GM19455 (cell line): ENCODE results near the gene MIXL1.
"Not testable (repeated sequence)": the region's sequence is repeated elsewhere in the genome, so short reads cannot be mapped to it uniquely, and the experiment has no call there.

Experiments used
- ATAC-seq: cut with Tn5 transposase; IDR thresholded peaks from one replicate; pipeline ENCODE4 v1.9.1; 2021; ENCODE audit not compliant: unreplicated experiment

MIXL1 gene

DNA sequence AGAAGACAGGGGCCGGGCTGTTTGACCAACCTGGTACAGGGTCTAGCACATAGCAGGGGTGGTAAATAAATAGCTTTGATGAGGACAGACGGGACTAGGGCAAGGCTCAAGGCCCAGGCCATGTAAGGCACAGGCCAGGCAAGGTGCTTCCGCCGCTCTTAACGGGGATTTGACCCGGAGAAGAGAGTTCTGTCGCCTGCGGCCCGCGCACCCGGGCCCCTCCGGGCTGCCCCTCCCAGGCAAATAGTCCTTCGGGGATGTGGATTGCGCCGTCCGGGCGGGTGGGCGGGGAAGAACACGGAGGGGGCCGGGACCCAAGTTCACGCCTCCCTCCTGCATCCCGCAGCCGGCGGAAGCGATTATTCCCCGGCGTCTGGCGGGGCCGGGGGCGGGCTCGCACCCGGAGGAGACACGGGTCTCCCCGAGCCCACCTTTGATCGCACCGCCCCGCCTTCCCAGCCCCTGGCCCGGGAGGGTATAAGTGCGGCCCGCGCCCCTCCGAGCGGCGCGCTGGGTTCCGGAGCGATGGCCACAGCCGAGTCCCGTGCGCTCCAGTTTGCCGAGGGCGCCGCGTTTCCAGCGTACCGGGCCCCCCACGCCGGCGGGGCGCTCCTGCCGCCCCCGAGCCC lies at the start of gene MIXL1:
TSS of gene MIXL1 (plus strand) at position 508 of the 629 bp plus-strand sequence. CDS start at position 526, 18 bp downstream.
- ATAC-seq = peak; percentile 44

DNA sequence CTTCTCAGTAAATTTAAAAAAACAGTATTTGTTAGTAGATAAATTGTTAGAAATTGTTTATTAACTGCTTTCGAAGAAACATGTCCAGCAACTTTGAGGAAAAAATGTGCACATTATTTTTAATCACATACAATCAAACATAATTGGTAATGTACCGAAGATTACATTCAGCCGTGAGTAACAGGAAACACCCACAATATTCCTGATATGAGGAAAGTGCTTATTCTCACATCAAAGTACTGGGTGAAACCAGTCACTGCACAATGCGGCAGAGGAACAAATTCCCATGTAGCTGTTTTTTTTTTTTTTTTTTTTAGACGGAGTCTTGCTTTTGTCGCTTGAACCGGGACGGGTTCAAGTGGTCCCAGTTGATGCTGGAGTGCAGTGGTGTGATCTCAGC lies 46.6 kb upstream of the MIXL1 start:
- no peak for ATAC-seq

DNA sequence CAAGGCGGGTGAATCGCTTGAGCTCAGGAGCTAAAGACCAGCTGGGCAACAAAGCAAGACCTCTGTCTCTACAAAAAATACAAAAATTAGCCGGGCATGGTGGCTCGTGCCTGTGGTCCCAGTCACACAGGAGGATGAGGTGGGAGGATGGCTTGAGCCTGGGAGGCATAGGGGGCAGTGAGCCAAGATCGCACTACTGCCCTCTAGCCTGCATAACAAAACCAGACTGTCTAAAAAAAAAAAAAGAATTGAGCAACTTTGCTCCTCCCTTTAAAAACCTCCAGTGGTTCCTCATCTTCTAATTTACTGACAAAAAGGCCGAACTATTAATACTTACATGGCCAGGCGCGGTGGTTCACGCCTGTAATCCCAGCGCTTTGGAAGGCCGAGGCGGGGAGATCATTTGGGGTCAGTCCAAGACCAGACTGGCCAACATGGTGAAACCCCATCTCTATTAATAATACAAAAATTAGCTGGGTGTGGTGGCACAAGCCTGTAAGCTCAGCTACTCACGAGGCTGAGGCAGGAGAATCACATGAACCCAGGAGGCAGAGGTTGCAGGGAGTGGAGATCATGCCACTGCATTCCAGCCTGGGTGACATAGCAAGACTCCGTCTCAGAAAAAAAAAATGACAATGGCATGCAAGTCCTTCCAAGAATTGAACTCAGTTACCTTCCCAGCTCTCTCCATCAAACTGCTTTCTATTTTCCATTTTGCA lies 41.3 kb upstream of the MIXL1 start:
- ATAC-seq = no peak

DNA sequence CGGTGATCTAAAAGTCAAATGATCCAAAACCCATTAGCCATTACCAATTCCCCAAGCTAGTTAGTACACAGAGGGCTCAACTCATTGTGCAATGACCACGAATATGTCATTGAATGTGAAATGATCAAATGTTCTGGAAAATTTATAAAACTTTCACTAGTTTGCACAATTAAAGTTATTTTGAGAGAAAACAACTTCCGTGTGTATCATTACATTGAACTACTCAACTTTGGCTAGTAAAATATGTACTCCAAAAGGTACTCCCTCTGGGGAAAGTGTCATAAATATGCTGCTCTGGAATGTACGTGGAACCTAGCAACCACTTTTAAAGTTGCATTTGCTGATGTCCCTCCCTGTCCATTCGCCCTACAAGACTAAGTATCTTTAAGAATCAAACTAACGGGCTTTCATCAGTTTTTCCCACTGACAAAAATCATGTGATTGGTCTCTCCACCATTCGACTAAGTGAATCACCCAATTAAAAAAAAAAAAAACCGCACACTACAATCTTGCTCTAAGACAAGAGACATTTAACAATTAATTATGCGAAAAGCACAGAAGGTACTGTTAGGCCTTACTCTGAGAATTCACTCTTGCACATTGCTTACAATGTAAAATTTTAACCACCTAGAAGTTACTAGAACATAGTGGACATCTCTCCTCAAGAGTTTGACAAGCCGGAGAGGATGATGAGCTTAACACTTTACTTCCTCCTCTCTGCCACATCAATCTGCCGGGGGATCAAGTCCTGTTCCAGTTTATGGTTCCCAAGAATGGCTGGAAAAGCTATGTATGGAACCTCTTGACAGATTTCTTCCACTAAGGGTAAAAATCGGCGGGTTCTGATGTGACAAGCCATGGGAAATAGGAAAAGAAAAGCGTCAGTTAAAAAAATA lies 38.1 kb upstream of the MIXL1 start:
- no peak for ATAC-seq

DNA sequence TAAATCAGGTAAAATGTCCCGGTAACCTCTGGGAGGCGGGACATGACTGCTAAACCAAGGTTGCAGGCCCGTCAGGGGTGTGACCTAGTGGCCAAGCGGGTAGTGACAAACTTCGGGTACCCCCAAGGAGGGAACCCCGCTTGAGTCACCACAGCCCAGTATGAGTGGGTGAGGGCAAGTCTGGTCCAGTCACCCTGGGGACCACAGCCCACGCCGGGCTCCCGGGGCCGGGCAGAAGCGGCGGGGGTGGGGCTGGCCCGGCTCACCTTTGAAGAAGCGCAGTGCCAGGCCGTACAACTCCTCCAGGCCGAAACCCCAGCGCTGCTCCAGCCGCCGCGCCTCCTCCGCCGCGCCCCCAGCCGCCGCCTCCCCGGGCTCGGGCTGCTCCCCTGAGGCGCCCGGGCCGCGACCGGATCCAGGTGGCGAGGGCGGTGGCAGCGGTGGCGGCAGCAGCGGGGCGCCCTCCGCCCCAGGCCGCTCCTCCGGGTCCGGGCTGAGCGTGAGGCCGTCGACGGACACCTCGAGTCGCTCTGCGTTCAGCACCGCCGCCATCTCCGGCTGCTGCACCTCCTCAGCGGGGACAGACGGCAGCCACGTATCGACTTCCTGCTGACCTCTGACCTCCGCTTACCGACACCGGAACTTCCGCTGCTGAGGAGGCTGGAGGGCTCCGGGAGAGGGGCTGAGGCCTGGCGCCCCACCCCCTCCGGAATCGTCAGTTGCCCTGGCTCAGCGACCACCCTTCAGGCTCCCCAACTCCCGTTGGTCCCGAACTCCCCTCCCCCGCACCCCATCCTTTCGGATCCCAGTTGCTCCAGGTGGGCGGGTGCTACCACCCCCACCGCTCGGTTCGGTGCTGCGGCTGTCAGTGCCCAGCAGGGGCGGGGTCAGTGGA lies 37.1 kb upstream of the MIXL1 start, which contains the start of gene ACBD3:
TSS of gene ACBD3 (minus strand) at position 618 of the 895 bp plus-strand sequence. CDS start at position 552, 66 bp downstream.
- peak; percentile 96 for ATAC-seq

DNA sequence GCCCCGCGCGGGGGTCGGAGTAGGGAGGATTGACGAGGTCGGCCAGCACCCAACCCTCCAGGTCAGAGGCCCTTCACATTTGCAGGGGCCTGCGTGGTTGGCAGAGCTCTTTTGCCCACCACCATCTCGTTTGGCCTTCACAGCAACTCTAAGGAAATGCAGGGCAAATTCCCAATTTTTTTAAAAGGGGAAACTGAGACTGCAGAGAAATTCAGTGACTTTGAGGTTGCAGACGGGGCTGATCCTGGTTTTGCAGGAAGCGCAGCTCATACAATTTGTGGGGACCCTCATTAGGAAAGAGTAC lies 36.5 kb upstream of the MIXL1 start:
- no peak for ATAC-seq

DNA sequence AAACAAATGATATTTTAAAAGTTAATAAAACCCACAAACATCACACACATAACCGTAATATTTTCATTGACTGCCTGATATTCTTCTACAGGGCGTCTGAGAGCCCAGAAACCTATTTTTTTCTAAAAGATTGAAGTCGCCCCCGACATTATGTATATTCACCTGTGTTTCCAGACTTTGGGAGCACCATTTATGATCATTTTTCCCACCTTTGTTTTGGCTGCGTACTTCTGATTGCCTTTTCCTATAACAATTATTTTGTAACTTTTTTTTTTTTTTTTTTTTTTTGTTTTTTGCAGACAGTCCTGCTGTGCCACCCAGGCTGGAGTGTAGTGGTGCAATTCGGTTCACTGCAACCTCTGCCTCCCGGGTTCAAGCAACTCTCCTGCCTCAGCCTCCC lies 36.1 kb upstream of the MIXL1 start:
- ATAC-seq = no peak

DNA sequence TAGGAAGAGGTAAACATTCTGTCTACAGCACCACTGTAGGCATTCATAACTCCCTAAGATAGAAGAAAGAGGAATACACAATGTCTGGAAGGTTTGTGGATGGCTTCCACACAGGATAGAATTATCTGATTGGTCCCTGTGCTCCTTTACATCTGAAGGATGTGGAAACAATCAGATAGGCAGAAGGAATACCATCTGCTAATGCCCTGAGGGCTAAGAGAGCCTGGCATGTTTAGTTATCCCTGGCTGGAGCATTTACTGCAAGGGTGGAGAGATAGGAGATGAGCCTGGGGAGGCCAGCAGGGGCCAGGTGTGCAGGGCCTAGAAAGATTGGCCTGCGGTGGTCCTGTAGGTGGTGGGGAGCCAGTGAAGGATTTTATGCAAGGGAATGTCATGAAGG lies 28.3 kb upstream of the MIXL1 start:
- no peak for ATAC-seq

DNA sequence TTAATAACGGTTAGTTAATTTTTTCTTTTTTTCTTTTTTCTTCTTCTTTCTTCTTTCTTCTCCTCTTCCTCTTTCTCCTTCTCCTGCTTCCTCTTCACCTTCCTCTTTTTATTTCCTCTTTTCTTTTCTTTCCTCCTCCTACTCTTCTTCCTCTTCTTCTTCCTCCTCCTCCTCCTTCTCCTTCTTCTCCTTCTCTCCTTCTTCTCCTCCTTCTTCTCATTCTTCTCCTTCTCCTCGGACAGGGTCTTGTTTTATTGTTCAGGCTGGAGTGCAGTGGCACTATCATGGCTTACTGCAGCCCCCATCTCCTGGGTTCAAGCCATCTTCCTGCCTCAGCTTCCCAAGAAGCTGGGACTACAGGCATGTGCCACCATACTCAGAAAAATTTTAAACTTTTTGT lies 23.5 kb upstream of the MIXL1 start:
- no peak for ATAC-seq

DNA sequence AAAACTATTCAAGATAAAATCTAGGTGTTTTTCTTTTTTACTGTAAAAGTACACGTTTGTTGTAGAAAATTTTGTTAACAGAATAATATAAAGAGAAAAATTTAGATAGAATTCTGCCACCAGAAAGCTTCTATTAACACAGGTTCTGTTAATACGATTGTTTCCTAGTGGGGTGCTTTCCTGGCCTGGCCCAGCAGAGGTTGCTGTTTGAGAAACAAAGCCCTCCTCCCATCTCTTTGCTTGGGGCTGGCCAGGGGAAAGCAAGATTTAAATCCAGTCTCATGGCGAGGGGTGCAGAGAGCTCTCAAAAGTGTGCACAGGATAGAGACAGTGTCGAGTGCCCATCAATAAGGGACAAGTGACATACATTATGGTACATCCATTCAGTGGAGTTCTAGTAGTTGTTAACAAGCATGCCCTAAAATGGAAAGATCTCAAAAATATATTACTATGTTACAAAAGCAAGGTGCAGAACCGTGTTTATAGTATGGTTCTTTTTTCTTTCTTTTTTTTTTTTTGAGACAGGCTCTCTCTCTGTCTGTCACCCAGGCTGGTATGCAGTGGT lies 22.4 kb upstream of the MIXL1 start:
- no peak for ATAC-seq

DNA sequence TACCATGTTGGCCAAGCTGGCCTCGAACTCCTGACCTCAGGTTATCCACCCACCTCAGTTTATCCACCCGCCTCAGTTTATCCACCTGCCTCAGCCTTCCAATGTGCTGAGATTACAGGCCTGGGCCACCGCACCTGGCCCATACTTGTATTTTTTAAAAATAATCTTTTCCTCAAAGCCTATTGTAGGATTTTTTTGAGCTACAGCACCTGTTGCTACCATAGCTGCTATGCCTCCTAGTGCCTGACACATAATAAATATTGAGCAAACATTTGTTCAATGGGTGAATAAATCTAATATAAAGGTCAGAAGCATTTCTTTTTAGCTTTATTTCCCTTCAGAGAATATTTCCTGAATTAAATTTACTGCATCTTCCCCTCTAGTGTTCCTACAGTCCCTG lies 21.2 kb upstream of the MIXL1 start:
- no peak for ATAC-seq

DNA sequence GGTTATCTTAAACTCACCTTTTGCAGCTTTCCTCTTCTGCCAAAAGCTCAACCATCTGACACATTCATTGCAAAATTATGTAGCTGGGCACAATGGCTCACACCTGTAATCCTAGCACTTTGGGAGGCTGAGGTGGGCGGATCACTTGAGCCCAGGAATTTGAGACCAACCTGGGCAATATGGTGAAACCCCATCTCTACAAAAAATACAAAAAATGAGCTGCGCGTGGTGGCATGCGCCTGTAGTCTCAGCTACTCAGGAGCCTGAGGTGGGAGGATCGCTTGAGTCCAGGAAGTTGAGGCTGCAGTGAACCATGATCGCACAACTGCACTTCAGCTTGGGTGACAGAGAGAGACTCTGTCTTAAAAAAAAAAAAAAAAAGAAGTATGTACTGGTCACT lies 20.8 kb upstream of the MIXL1 start:
- ATAC-seq = not testable (repeated sequence)

DNA sequence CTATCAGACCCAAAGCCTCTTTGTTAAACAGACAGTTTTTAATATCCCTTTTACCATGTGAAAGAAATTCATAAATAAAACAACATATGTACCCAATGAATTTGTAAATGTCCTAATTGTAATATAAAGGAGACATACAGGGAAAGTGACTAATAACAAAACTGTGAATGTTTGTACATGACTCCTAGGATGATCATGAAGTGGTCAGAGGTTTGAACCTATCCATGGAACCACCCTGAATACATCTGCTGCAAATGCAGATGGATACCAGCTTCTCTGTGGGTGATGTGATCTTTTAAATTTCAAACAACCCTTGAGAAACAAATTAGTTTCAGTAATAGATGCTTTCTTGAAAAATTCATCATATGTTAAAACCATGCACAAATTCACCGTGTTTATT lies 20.2 kb upstream of the MIXL1 start:
- no peak for ATAC-seq

DNA sequence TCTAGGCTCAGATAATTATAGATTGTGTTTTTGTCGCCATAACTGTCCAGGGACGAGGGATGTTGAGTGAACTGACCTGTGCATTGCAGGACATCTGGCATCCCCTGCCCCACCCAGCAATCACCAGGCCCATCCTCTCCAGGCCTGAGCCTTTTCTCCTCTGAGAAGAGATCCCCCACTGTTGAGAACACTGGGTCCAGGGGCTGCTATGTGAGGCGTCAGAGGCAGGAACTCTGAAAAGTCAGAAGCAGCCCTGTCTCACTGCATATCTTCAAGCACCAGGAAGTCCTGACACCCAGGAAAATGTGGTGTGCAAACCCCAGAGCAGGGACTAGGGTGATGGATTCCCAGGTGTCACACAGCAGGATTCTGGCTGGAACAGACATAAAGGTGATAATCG lies 19.8 kb upstream of the MIXL1 start:
- ATAC-seq = no peak

DNA sequence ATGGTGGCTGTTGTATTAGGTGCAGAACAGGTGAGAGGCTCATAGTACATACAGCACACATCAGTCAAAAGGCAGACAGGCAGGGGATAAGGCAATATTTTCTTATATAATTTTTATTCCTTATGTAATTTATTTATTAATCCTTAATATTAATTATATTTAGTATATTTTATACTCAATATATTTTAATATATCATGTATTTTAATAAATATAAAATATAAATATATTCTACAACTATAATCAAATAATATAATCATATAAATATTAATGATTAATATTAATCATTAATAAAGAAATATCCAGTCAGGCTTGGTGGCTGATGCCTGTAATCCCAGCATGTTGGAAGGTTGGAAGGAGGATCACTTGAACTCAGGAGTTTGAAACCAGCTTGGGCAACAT lies 19.3 kb upstream of the MIXL1 start:
- ATAC-seq = no peak

DNA sequence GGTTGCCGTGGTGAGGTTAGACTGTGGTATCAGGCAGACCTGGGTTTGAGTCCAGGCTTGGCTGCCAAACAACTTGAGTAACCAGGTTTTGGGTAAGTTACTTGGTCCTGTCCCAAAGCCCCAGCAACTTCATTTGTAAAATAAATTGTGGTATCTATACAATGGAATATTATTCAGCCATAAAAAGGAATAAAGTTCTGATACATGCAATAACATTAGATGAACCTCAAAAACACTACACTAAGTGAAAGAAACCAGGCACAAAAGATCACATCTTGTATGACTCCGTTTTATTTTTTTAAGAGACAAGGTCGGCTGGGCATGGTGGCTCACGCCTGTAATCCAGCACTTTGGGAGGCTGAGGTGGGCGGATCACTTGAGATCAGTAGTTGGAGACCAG lies 16.4 kb upstream of the MIXL1 start:
- ATAC-seq = no peak

DNA sequence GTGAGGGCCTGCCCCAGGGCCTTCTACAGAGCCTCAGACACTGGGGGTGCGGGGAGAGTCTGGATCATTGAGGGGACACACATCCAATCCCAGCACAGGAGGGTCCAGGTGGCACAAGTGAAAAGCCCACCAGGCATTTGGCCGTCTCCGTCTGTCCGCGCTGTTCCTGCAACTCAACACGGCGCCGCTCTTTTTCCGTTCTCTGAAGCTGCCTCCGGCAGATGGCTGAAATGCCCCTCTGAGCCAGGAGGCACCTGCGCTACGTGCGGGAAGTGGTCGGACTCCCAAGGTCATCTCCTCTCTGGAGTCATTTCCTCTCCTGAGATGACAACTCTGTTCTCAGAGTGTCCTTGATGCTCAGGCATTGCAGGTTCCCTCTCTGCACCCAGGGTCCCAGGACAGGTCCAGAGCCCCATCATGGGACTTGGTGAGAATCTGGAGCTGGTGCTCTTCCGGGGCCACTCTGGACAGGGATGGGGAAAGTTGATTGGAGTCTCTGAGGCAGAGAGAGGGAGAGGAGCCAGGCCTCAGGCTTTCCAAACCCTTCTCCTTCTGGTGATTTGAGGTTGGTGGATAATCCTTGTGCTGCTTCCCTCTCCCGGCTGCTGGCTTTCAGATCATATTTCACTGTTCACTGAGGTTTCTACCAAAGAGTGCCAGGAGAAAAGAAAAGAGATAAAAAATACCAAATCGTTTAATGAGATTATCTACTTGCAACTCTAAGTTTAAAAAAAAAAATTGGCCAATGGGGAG lies 14.0 kb upstream of the MIXL1 start:
- no peak for ATAC-seq

DNA sequence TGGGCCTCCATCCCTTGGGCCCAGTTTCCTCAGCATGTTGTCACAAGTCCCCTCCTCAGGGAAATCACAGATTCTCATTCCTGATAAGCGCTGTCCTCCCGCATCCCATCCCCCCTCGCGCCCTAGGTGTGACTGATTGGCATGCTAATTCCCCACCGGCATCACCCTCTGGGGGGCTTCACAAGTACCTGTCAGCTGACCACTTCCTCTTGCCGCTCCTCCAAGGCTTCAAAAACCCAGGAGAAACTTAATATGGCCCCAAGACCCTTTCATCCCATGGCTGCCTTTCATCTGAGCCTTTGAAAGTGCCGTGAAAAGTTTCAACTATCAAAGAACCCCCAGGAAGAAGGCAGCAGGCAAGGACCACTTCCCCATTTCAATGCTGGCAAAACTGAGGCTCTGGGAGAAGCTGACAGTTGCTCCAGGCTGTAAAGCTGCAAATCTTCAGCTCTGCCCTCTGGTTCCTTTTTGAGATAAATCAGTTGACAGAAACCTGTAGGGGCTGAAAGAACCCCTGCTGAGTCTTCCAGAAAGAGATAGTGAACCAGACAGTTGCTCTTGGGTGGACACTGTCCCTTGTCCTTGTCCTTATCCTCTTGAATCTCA lies 12.8 kb upstream of the MIXL1 start:
- ATAC-seq = no peak

DNA sequence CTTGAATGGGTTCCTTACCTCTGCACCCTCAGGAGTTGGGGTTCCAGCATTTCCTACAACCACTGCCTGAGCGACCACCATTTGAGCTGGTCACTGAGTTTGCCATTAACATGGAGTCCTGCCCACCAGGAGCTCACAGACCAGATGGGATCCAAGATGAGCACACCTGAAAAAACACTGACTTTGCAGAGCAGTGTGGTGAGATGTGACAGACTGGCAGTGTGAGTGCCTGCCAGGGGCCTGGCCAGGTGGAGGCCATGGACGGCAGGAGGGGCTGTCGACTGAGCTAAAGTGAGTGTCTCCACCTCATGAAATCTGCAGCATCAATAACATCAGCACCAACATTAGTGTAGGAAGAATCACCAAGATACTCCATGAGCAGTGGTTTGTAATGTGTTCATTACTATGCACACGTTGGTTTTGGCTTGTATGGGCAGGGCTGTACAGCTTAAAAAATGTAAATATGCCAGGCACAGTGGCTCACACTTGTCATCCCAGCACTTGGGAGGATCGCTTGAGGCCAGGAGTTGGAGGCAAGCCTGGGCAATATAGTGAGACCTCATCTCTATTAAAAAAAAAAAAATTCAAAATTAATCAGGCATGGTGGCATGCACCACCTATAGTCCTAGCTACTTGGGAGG lies 12.2 kb upstream of the MIXL1 start:
- ATAC-seq = no peak
